NCI-H2029 treated with DMSO at 0.1 percent for 48 hours (cell line): ENCODE data around the gene VPS16.
"Not testable (repeated sequence)": the region's sequence is repeated elsewhere in the genome, so short reads cannot be mapped to it uniquely, and the experiment has no call there.

Experiments
- DNase-seq: peaks from one replicate; lab custom pipeline; 2025; lab: John Stamatoyannopoulos, UW

Gene VPS16

DNA sequence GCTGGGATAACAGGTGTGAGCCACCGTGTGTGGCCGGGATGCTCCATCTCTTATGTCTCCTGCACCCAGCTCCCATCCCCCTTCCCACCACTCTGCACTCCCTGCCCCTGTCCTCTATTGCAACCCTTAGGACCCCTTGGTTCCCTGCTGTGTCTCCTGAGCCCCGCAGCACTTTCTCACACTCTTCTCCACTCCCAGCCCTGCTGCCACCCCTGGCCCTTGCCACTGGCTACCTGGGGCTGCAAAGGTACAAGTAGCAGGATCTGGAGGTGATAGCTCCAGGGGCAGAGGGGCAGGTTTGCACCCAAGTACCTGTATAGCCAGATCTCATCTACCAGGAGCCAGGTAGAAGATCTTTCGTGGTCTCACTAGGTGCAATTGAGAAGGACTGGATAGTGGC, 33.5 kb upstream of the VPS16 start:
- DNase-seq, result no peak

DNA sequence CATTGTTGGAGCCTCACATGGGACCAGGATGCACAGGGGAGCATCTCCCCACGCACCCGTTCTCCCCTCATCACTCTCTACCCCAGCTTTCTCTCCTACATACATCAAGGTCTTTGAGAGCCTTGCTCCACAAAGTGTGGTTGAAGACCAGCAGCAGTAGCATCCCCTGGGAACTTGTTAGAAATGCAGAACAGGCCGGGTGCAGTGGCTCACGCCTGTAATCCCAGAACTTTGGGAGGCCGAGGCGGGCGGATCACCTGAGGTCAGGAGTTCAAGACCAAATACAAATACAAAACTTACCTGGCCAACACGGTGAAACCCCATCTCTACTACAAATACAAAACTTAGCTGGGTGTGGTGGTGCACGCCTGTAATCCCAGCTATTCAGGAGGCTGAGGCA, 32.6 kb upstream of the VPS16 start:
- not testable (repeated sequence) for DNase-seq

DNA sequence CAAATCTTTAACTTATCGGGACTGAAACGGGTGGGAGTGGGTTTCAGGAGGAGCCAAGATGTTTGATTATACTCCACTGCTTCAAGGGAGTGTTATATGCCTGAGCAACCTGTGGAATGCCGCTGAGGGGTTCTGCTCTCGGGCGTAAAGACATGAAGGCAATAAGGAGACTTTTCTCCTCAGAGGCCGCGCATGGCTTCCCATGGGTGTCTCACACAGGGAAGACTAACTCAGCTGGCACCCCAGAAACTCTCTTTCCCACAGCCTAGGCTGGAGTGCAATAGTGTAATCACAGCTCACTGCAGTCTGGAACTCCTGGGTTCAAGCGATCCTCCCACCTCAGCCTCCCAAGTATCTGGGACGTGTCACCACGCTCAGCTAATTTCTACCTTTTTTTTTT, 30.9 kb upstream of the VPS16 start:
- no peak for DNase-seq

DNA sequence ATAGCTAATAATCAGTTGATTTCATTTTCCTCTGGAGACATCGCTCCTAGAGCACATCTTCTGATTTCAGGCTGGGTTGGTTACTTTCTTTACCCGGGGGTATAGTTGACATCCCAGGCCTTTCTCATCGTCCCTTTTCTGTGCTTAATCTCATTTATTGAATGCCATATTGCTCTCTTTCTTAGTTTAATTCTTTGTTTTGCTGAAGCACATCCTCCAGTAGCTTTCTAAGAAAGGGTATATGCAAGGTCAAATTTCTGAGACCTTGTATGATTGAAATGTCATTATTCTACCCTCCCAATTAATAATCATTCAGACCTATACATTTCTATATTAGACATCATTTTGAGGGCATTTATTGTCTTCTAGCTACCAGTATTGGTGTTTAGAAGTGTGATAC, 28.4 kb upstream of the VPS16 start:
- DNase-seq, result no peak

DNA sequence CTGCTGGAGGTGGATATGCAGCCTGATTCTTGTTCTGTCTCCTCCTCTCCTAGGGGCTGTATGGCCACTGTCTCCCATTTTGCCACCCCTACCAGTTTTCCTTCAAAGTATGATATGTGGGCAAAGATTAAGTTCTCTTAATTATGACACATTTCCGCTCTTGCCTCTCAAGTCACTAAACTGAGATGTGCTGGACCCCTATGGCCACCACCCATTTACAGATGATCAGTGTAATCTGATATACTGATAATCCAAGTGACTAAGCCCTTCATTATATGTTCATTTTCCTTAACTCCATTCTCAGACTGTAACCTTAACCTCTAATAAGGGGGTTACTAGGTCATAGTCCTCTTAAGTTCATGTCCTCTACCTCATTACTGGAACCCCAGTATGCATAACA, 26.5 kb upstream of the VPS16 start:
- no peak for DNase-seq

DNA sequence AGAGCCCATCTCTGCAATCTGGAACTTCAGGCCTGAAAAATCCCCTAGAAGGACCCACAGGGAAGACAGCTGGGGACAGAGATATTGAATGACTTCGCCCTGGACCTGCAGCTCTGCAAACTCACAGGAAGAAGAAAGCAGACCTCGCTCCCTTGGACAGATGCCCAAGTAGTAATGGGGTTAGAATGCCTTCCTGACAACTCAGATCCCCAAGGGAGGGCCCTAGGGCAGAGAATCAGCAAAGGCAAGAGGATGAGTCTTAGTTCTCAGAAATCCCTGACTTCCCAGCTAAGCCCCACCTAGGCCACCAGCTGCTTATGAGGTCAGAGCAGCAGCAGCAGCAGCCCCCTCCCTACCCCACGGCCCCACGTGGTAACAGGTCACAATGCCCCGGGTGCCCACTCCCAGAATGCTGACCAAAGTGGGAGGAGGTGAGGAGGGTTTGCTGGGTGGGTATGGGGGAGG, 25.9 kb upstream of the VPS16 start, which contains the start of gene C20orf141:
TSS of gene C20orf141 (plus strand) at position 401 of the 465 bp plus-strand sequence. CDS start 198 bp downstream, outside the sequence.
- no peak for DNase-seq

DNA sequence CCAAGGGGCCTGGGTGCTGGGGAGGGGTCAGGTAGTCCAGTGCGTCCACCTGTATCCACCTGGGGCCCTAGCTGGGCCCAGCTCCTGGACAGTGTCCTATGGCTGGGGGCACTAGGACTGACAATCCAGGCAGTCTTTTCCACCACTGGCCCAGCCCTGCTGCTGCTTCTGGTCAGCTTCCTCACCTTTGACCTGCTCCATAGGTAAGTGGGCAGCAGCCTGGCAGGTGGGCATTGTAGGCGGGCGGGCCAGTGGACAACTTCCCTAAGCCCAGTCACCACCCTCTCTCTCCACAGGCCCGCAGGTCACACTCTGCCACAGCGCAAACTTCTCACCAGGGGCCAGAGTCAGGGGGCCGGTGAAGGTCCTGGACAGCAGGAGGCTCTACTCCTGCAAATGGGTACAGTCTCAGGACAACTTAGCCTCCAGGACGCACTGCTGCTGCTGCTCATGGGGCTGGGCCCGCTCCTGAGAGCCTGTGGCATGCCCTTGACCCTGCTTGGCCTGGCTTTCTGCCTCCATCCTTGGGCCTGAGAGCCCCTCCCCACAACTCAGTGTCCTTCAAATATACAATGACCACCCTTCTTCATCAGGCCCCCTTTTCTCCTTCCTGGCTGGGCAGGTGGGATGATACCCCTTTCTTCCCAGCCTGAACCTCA, 25.2 kb upstream of the VPS16 start:
- no peak for DNase-seq

DNA sequence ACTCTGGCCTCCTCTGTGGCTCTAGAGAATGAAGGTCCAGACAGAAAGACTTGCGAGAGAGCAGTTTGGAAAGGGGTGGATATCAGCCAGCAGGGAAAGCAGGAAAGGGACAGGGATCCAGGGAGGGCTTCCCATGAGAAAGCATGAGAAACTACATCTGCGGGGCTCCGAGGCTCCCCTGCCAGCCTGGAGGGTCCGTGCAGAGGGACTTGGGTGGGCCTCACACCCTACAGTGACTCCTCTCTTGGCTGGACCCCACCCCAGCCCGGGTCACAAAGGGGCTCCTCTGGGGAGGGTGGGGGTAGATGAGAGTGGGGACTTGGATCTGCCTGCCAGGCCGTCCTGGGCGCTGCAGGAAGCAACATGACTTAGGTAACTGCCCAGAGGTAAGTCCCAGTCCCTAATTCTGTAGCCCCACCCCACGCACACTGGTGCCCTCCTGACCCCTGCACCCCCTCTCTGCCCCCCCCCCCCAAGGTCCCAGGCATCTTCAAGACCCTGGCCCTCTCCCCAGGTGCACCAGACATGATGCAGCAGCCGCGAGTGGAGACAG, 24.4 kb upstream of the VPS16 start, which contains the start of gene TMEM239:
TSS of gene TMEM239 (plus strand) at position 335 of the 553 bp plus-strand sequence. CDS start at position 526, 191 bp downstream.
- no peak for DNase-seq

DNA sequence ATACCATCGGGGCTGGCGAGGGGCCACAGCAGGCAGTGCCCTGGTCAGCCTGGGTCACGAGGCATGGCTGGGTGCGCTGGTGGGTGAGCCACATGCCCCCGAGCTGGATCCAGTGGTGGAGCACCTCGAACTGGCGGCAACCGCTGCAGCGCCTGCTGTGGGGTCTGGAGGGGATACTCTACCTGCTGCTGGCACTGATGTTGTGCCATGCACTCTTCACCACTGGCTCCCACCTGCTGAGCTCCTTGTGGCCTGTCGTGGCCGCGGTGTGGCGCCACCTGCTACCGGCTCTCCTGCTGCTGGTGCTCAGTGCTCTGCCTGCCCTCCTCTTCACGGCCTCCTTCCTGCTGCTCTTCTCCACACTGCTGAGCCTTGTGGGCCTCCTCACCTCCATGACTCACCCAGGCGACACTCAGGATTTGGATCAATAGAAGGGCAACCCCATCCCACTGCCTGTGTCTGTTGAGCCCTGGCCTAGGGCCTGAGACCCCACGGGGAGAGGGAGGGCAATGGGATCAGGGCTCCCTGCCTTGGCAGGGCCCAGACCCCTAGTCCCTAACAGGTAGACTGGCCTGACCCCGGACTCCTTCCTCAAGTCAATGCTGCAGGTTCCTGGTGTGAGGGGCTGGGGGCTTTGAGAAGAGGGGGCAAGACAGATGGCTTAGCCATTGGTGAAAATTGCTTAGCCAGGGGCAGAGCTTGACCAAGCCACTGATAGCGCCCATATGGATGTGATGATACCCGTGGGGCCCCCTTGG, 23.8 kb upstream of the VPS16 start:
- no peak for DNase-seq

DNA sequence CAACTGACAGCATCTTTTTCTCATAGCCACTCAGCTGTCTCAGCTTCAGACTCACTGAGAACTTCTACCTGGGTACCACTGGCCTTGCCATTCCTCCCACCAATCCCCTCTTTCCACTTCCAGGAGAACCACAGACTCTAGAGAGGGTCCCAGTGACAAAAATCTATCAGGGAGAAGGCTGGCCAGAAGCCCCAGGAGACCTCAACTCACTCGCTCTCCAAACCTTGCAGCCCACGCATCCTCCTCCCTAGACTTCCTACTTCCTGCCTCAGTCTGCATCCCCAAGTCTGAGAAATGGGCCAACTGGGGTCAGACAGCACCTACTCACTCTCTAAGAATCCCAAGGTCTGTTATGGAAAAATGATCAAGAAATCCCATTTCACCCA, 23.2 kb upstream of the VPS16 start:
- no peak for DNase-seq

DNA sequence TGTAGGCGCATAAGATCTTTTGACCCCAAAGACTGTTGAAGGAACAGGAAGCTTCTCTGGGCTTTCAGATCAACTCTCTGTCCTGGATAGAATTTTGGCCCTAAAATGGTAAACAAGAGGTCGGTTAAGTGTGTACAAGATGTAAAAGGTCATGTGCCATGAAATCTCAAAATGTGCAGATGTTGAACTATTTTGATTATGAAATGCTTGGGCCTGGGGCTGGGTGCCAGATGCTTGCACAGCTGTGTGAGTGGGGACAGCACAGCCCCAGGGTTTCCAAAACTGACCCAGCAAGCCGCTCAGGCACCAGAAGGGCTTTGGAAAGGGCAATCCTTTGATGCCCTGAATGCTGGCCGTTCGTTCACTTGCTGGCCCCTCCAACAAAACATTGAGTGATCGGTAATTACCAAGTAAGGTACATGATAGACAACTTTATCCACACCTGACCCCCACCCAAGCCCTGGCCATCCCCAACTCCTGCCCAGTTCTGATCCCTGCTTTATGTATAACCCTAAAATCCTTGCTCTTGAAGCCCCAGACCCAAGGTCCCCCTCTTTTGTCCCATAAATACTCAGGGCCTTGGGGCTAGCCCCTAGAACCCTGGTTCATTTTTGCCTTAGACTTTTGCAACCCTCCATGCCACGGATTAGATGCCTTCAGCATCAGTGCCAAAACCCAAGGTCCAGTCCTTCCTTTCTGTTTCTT, 22.5 kb upstream of the VPS16 start:
- DNase-seq, result no peak

DNA sequence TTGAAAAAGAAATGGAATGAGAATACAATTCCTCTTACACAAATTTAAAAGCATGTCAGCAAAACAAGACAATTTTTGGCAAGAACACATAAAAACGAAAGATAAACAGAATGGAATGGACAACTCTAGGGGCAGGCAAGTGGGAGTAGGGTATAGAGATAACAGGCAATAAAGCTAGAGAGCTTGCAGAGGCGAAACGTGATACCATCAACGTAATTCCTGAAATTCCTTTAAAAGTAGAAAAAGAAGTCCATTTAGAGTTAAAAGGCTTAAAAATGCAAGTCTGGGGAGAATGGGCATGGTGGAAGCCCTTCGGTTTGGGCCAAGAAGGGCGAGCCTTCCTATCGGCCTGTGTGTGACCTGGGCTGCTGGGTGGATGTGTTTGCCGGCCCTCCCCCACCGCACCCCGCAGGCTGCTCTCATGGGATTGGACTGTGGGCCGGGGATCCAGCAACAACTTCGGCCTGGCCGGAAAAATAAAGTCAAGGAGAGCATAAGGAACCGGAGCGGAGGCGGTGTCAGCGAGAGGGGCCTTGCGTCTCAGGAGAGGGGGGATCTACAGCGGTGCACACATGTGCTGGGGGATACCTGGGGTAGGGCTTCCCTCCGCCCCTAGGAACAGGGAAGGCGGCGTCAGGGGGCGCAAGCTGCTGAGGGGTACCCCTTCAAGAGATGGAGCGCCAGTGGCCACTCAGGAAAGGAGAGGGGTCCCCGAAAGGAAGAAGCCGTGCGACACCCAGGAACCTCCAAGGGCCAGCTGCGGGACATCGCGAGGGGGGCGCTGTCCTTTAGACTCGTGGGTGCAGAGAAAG, 20.3 kb upstream of the VPS16 start:
- no peak for DNase-seq

DNA sequence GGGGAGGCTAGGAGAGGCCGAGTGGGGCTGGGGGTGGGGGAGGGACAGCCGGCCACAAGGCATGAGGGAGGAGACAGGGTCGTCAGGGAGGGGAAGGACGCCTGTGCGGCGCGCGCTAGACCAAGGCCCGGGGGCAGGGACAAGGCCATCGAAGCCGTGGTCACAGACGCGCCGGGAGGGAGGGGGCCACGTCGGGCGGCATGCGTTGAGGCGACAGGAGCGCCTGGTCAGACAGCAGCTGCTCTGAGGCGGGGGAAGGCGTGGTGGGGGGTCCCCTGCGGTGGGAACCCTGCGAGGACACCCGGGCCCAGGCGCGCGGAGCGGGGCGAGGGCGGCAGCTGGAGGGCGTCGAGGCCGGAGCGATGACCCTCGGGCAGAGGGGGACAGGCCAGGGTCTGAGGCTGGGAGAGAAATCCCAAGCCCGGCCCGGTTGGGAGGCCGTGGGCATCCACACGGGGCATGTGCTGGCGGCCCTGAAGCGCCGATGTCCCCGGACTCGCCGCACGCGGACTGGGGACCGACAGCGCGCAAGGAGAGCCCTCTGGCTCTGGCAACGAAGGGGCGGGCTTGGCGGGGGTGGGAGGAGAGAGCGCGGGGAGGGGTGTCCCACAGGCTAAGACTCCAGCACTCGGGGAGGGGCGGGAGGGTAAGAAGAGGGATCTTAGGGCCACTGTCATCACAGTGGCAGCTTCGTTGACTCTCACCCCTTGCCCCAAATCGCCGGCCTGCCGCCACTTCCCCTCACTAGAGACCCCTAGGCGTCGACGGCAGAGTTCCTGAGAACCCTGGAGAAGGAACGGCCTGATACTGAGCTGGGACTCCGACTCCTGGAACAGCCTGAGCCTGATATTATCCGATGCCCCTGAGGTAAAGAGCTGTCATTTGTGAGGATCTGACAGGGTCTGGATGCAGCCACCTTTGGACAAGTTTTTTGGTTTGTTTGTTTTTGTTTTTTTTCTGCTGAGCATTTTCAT, 19.4 kb upstream of the VPS16 start:
- DNase-seq, result no peak

DNA sequence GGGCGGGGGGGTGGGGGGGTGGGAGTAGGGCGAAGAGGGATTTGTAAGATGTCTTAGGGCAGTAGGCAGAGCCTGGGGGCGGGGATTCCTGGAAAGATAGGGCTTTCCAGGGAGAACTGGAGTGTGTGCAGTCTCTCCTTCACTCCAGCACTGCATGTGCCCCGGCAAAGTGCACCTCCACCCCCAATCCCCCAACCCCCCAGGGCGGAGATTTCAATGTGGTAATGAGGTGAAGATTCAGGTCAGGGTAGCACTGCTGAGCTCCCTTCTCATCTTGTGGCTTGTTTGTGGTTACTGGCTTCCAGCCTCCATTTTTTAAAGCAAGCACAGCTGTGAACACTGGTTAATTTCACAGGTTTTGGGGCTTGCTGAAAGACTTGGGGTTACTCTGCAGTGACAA, 18.5 kb upstream of the VPS16 start:
- no peak for DNase-seq

DNA sequence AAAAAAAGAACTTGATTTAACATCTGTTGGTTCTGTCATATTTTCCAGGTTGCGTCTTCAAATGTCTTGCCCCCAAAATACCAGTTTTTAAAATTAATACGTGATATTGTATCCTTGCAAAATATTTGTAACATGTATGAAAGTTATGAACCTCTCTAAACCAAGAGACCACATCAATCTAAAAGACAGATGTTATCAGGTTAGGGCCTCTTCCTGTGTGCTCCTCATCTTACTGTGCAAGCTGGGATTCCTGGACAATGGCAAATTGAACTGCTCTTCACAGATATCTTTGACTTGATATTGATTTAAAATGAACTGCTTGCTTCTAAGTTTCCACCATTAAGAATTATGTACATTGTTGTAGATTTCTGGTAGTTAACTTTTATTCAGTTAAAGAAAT, 14.8 kb upstream of the VPS16 start:
- no peak for DNase-seq

DNA sequence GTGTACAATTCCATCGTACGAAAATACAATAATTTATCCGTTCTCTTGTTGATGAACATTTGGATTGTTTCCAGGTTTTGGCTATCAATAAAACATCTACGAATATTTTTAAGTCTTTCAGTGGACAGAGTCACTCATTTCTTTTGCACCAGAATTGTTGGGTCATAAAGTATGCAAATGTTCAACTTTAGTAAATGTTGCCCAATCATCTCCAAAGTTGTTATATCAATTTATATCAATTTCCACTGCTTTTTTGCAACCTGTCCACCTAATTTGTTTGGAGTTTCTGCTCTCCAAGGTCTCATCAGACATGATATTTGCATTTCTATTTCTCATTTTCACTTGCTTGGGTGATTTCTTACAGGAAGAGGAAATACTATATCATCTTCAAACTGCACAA, 13.9 kb upstream of the VPS16 start:
- no peak for DNase-seq

DNA sequence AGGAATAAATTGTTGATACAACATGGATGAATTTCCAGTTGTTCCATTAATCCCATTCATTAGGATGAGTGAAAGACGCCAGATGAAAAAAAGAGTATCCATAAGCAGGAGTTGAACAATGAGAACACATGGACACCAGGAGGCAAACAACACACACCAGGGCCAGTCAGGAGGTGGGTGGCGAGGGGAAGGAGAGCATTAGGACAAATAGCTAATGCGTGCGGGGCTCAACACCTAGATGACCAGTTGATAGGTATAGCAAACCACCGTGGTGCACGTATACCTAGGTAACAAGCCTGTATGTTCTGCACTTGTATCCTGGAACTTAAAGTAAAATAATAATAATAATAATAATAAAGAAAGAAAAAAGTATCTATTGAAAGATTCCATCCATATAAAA, 11.2 kb upstream of the VPS16 start:
- DNase-seq, result no peak

DNA sequence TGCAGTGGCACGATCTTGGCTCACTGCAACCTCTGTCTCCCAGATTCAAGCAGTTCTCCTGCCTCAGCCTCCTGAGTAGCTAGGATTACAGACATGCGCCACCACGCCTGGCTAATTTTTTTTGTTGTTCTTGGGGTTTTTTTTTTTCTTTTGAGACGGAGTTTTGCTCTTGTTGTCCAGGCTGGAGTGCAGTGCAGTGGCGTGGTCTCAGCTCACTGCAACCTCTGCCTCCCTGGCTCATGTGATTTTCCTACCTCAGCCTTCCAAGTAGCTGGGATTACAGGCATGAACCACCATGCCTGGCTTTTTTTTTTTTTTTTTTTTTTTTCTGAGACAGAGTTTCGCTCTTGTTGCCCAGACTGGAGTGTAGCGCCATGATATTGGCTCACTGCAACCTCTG, 9.3 kb upstream of the VPS16 start:
- not testable (repeated sequence) for DNase-seq

DNA sequence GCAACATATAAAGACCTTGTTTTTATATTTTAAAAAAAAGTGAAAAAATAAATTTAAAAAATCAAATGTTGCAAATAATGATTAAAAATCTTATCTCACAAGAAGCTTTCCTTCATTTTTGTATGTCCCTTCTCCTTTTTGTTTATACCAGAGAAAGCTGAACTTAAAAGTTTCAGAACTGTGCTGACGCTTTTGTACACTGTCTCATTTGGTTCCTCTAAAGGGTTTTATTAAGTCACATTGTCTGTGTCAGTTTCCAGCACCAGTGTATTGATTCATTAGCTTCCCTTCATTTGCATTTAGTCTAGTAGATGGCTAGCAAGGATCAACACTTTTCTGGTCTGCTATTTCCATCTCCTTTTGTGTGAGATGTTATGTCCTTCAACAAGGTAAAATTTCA, 6.8 kb upstream of the VPS16 start:
- no peak for DNase-seq

DNA sequence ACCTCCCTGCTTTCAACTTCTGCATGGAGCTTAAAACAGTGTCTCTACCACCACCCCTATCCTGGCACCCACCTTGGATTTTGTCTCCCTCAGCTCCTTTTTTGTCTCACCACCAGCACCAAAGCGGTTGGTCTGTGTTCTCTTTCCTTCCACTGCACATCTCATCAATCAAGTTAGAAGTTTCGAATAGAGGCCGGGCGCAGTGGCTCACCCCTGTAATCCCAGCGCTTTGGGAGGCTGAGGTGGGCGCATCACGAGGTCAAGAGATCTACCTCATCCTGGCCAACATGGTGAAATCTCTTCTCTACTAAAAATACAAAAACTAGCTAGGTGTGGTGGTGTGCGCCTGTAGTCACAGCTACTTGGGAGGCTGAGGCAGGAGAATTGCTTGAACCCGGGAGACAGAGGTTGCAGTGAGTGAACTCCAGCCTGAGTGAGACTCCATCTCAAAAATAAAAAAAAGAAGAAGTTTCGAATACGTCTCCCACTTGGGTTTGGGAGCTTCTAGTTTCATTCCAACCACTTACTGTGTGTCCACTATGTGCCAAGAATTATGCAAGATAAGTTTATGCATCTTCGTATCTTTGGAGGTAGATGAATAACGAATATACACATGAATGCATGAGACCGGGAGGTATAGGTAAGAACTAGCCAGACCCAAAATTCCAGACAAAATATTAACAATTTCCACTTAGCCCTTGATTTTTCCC, 6.0 kb upstream of the VPS16 start:
- DNase-seq, result no peak
